C4-2B (cell line): Measurements from ENCODE around the gene MYO7A.

ENCODE experiments used
- CTCF ChIP-seq: fragments of 450-650 bp; conservative IDR thresholded peaks from 2 replicates; pipeline ENCODE4 v1.5.1; 2017; ENCODE audit warnings: mild to moderate bottlenecking
- ZFX ChIP-seq: fragments of 450-650 bp; IDR thresholded peaks from 2 replicates; pipeline ENCODE4 v1.6.1; 2017

DNA sequence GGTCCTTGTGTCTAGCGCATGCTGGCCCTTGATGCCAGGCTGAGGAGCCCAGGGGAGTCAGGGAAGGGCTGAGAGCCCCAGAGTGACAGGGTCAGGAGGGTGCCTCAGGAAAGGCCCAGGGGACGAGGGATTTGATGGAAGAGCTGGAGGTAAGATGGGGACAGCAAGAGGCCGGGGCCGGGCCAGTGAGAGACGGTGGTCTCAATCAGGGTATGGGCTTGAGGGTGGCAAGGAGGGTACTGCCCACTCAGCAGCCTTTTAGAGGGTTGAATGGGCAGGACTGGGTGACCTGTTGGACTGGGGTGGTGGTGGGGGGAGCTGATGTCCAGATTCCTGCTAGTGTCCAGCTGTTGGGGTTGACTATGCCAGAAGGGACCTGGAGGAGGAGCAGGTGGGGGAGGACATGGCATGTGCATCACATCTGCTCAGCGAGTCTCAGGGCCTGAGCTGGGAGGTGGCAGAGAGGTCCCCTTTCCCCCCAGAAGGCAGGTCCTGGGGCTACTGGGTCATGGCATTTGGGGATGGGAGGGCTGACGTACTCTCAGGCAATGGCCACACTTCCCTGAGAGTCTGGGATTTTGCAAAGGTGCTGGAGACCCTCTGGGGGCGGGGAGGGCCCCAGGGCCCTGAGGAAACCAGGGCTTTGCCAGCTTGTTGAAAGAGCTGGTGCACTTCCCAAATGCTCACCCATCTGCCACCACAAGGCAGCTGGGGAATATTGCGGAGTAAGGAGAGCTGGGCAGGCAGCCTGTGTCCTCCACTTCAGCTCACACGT is 18.4 kb downstream of the MYO7A start:
- no peak for TF ChIP-seq CTCF
- no peak for TF ChIP-seq ZFX
